DND-41 (cell line): ENCODE results near the gene ATXN1.

Experiments
- ATAC-seq: fragments of 200-7000 bp; cut with Tn5 transposase; 3 replicates; pipeline ENCODE4 v1.9.1; 2021; ENCODE audit warnings: low read depth; ENCODE audit not compliant: insufficient read depth
- DNase-seq: peaks from one replicate; pipeline ENCODE4 v3.0.0-alpha.2; 2020
- H2AFZ ChIP-seq: 2 replicates; pipeline ENCODE4 v1.6.0; 2012; ENCODE audit warnings: low read depth, low read length
- H3K27ac ChIP-seq: 2 replicates; pipeline ENCODE4 v1.5.1; 2012; ENCODE audit warnings: low read length, inconsistent platforms
- H3K27me3 ChIP-seq: fragments of 200-600 bp; sonication (generic); 2 replicates; pipeline ENCODE4 v1.6.0; 2012; ENCODE audit warnings: low read length, mild to moderate bottlenecking, inconsistent platforms; ENCODE audit not compliant: insufficient read depth, poor library complexity
- H3K36me3 ChIP-seq: 2 replicates; pipeline ENCODE4 v1.5.1; 2012; ENCODE audit warnings: low read length, inconsistent platforms; ENCODE audit not compliant: insufficient read depth
- H3K4me1 ChIP-seq: 2 replicates; pipeline ENCODE4 v1.5.1; 2012; ENCODE audit warnings: mild to moderate bottlenecking, low read length; ENCODE audit not compliant: insufficient read depth
- H3K4me2 ChIP-seq: 2 replicates; pipeline ENCODE4 v1.6.0; 2012; ENCODE audit warnings: mild to moderate bottlenecking, moderate library complexity, low read length, inconsistent platforms; ENCODE audit not compliant: insufficient read depth
- H3K4me3 ChIP-seq, 2 experiments: fragments of 200-600 bp in 1 of 2; shearing (Covaris generic) in 1 of 2; 2 replicates each; pipeline ENCODE4 v1.5.1; 2012 to 2016; ENCODE audit warnings: inconsistent platforms in 2 of 2, low read length in 2 of 2, mild to moderate bottlenecking in 2 of 2, low read depth in 1 of 2, moderate library complexity in 1 of 2
- H3K79me2 ChIP-seq: 2 replicates; pipeline ENCODE4 v1.6.0; 2012; ENCODE audit warnings: low read length, inconsistent platforms; ENCODE audit not compliant: insufficient read depth
- H3K9ac ChIP-seq: 2 replicates; pipeline ENCODE4 v1.6.0; 2012; ENCODE audit warnings: low read depth, mild to moderate bottlenecking, inconsistent platforms, low read length, moderate library complexity
- H3K9me3 ChIP-seq: 2 replicates; pipeline ENCODE4 v1.5.1; 2012; ENCODE audit warnings: low read length, moderate library complexity, mild to moderate bottlenecking, inconsistent platforms; ENCODE audit not compliant: insufficient read depth, severe bottlenecking
- H4K20me1 ChIP-seq: 2 replicates; pipeline ENCODE4 v1.6.0; 2012; ENCODE audit warnings: low read length; ENCODE audit not compliant: insufficient read depth
- EZH2 ChIP-seq: IDR thresholded peaks from 3 replicates; pipeline ENCODE4 v1.6.1; 2012; ENCODE audit warnings: borderline replicate concordance, low read depth, mild to moderate bottlenecking, moderate library complexity, low read length, inconsistent platforms; ENCODE audit not compliant: severe bottlenecking
- TF ChIP-seq, protein P1 (sequence below): IDR thresholded peaks from 2 replicates; pipeline ENCODE4 v1.5.1; 2012; ENCODE audit warnings: borderline replicate concordance, low read length, moderate library complexity, mild to moderate bottlenecking; ENCODE audit not compliant: poor library complexity, severe bottlenecking; ENCODE audit errors: extremely low read depth

The ATXN1 gene

DNA sequence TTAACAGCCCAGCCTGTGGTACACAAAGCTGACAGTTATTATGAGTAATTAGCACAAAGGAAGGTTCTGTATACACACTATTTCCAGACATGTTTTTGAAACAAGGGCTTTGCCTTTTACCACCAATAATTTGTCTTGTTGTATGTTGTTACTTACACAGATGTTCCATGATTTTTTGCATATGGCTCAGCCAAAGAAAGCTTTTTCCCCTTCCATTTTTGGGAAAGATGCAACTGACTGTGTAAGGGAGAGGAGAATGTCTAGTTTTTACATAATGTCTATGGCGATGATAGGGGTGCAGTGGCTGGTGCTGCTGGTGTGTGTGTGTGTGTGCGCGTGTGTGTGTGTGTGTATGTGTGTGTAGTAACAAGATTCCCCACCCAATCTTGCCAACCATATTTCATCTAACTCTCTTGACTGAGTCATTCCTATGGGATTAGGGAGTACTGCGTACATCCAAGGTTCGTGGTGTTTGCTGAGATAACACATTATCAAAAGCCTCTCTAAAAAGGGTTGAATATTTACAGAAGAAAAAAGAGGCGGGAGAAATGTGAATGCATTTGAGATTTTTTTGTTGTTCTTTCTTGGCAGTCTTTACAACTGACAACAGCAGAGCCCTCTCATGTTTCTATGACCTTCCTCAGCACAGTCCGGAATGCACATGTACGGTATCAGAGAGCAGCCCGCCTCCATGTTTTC, 330.7 kb downstream of the ATXN1 start:
- H3K36me3 ChIP-seq, result no peaks in the 10 kb centered on the region
- H3K79me2 ChIP-seq, result no peaks in the 10 kb centered on the region
- H3K4me2 ChIP-seq, result no peak overlapping the region
- H2AFZ ChIP-seq, result no peak overlapping the region
- ATAC-seq, result no peak
- no peak for DNase-seq
- H3K9me3 ChIP-seq, result no peaks in the 10 kb centered on the region
- H3K4me1 ChIP-seq, result no peaks in the 10 kb centered on the region
- TF ChIP-seq EZH2, result no peak
- TF ChIP-seq, protein P1, sequence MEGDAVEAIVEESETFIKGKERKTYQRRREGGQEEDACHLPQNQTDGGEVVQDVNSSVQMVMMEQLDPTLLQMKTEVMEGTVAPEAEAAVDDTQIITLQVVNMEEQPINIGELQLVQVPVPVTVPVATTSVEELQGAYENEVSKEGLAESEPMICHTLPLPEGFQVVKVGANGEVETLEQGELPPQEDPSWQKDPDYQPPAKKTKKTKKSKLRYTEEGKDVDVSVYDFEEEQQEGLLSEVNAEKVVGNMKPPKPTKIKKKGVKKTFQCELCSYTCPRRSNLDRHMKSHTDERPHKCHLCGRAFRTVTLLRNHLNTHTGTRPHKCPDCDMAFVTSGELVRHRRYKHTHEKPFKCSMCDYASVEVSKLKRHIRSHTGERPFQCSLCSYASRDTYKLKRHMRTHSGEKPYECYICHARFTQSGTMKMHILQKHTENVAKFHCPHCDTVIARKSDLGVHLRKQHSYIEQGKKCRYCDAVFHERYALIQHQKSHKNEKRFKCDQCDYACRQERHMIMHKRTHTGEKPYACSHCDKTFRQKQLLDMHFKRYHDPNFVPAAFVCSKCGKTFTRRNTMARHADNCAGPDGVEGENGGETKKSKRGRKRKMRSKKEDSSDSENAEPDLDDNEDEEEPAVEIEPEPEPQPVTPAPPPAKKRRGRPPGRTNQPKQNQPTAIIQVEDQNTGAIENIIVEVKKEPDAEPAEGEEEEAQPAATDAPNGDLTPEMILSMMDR, result no peak
- no peaks in the 10 kb centered on the region for H4K20me1 ChIP-seq
- no peak overlapping the region for H3K27ac ChIP-seq
- no peaks in the 10 kb centered on the region for H3K27me3 ChIP-seq
- H3K4me3 ChIP-seq, result no peak overlapping the region
- H3K9ac ChIP-seq, result no peak overlapping the region

DNA sequence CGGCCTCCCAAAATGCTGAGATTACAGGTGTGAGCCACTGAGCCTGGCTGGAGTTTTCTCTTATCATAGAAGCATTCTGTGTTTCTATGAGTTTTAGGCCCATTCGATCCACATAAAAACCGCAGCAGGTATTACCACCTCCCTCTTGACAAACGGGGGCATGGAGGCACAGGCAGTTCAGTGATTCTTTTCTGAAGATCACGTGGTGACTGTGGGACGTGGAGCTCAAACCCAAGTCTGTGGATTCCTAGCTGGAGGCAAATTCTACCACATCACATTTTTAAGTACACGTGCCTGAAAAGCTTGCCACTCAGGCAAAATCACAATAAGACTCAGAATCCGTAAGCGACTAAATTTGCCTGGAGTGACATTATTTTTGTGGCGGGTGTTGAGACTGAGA, 331.6 kb downstream of the ATXN1 start:
- Histone ChIP-seq H3K36me3 (no peaks in the 10 kb centered on the region), H3K4me1 (no peaks in the 10 kb centered on the region), H3K4me3 (no peak overlapping the region), H3K27ac (no peak overlapping the region), H3K4me2 (no peak overlapping the region), H4K20me1 (no peaks in the 10 kb centered on the region), H3K27me3 (no peaks in the 10 kb centered on the region), H3K9me3 (no peaks in the 10 kb centered on the region), H3K9ac (no peak overlapping the region), H2AFZ (no peak overlapping the region), H3K79me2 (no peaks in the 10 kb centered on the region)
- ATAC-seq (no peak), DNase-seq (no peak)
- TF ChIP-seq, protein P1, result no peak
- no peak for TF ChIP-seq EZH2

DNA sequence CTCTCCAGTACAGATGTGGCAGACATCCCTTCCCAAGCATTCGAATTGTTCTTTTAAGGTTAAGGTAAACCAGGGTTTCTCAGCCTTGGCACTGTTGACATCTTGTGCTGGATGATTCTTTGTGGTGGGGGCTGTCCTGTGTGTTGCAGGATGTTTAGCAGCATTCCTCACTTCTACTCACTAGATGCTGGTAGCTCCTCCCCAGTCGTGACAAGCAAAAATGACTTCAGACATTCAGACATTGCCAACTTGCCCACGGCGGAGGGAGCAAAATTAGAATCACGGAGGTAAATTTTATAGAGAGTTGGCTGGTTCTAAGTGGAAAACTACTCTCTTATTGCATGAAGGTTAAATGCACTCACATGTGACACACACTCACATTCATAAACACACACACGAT, 334.1 kb downstream of the ATXN1 start:
- H3K36me3 ChIP-seq, result no peaks in the 10 kb centered on the region
- H2AFZ ChIP-seq, result no peak overlapping the region
- H3K79me2 ChIP-seq, result no peaks in the 10 kb centered on the region
- H4K20me1 ChIP-seq, result no peaks in the 10 kb centered on the region
- no peaks in the 10 kb centered on the region for H3K27me3 ChIP-seq
- TF ChIP-seq, protein P1, result no peak
- TF ChIP-seq EZH2, result no peak
- H3K4me1 ChIP-seq, result no peaks in the 10 kb centered on the region
- DNase-seq, result no peak
- no peak for ATAC-seq
- H3K4me2 ChIP-seq, result no peak overlapping the region
- no peaks in the 10 kb centered on the region for H3K9me3 ChIP-seq
- no peak overlapping the region for H3K27ac ChIP-seq
- H3K4me3 ChIP-seq, result no peak overlapping the region
- H3K9ac ChIP-seq, result no peak overlapping the region
